GM12892 (cell line): ENCODE results near the gene ADAMTS15.

Experiments
- DNase-seq: peaks from one replicate; pipeline ENCODE4 v3.0.0; 2011; ENCODE audit not compliant: insufficient read length
- FAIRE-seq: peaks from 2 replicates; lab custom pipeline; 2011; peaks lifted over from hg19 to GRCh38; lab: Jason Lieb, UNC
- POLR2A ChIP-seq: IDR thresholded peaks from 2 replicates; pipeline ENCODE4 v1.6.1; 2011; ENCODE audit warnings: low read depth, low read length, control low read depth
- POLR2AphosphoS5 ChIP-seq: IDR thresholded peaks from 2 replicates; pipeline ENCODE4 v1.6.1; 2011; ENCODE audit warnings: low read depth, low read length, control low read depth
- TAF1 ChIP-seq: IDR thresholded peaks from 2 replicates; pipeline ENCODE4 v1.6.1; 2011; ENCODE audit warnings: low read depth, mild to moderate bottlenecking, control low read depth, low read length, borderline replicate concordance

ADAMTS15 gene

GRCh38 chr11:130477586-130478203 is 29.2 kb downstream of the ADAMTS15 start:
- FAIRE-seq, result no peak

GRCh38 chr11:130478204-130478701 is 29.8 kb downstream of the ADAMTS15 start:
- DNase-seq (no peak), FAIRE-seq (no peak)
- no peak for TF ChIP-seq POLR2A

More at GRCh38 chr11:130477586-130478203, 29.2 kb downstream of the ADAMTS15 start:
- no peak for DNase-seq
- TF ChIP-seq POLR2A, result no peak
- no peak for TF ChIP-seq TAF1
- TF ChIP-seq POLR2AphosphoS5, result no peak

GRCh38 chr11:130478881-130479280 is 30.4 kb downstream of the ADAMTS15 start:
- FAIRE-seq, result no peak
- no peak for DNase-seq
- no peak for TF ChIP-seq POLR2A
- TF ChIP-seq POLR2AphosphoS5, result no peak
- TF ChIP-seq TAF1, result no peak

DNA sequence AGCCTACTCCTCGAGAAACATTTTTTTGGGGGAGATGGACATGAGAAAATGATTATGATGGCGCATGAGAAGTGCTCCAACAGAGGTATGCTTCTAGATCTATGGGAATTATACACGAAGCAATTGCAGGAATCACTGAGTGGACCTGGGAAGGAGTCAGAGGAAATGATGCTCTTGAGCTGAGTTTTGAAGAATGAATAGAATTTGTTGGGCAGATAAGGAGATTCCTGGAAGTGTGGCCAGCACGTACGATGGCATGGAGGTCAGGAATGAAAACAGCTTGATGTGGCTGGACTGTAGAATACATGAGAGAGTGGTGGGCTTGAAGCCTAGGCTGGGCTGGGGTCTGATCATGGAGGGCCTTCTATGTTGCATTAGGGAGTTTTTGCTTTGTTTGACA is 31.7 kb downstream of the ADAMTS15 start:
- DNase-seq, result no peak
- TF ChIP-seq TAF1 (no peak), POLR2A (no peak)

GRCh38 chr11:130480711-130481140 is 32.3 kb downstream of the ADAMTS15 start:
- DNase-seq, result no peak
- TF ChIP-seq TAF1, result no peak
- no peak for TF ChIP-seq POLR2AphosphoS5
- TF ChIP-seq POLR2A, result no peak
- FAIRE-seq, result no peak

More for the DNA sequence above, 31.7 kb downstream of the ADAMTS15 start:
- no peak for FAIRE-seq

GRCh38 chr11:130483124-130483523 is 34.7 kb downstream of the ADAMTS15 start:
- DNase-seq (no peak), FAIRE-seq (no peak)
- no peak for TF ChIP-seq POLR2AphosphoS5
- no peak for TF ChIP-seq POLR2A
- no peak for TF ChIP-seq TAF1

DNA sequence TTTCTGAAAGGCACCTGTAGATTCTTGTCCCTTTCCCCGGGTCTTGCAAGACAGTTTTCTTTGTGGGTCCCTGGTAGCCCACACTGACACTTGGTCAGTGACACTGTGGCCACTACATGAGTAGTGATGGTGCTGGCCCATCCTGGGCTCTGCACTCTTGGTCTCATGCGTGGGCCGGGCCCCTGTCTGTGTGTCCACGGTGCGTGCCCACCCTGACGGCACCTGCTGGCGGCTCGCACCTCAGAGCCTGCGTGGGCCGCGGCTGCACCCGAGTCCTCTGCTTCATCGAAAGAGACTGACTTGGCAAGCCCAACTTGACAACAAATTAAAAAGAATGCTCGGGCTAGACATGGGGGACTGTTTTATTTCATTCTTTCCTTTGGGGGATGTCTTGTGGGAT is 37.5 kb downstream of the ADAMTS15 start:
- no peak for FAIRE-seq
- TF ChIP-seq TAF1 (no peak), POLR2AphosphoS5 (no peak), POLR2A (no peak)
- DNase-seq, result no peak

DNA sequence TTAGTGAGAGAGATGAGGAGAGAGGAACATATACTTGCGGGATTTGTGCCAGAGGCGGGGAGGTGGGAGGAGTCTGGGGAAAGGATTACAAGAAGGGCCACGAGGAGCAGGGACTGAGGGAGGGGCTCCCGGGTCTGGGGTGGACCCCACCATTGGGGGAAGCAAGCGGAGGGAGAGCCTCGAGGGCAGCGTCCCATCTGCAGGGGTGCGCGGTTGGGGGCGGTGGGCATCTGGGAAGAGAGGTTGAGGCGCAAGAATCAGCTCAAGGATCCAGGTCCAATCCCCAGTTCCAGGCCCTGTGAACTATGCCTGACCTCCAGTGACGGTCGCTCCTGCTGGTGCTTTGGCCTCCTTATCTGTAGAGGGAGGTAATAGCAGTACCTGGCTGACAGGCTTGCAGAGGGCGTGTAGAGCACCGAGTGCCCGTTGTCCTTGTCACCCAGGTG is 38.0 kb downstream of the ADAMTS15 start:
- DNase-seq, result no peak
- TF ChIP-seq TAF1 (no peak), POLR2AphosphoS5 (no peak), POLR2A (no peak)
- FAIRE-seq, result no peak

GRCh38 chr11:130486987-130487923 is 38.8 kb downstream of the ADAMTS15 start:
- no peak for FAIRE-seq
- no peak for TF ChIP-seq POLR2AphosphoS5
- no peak for TF ChIP-seq TAF1
- TF ChIP-seq POLR2A, result no peak
- no peak for DNase-seq

DNA sequence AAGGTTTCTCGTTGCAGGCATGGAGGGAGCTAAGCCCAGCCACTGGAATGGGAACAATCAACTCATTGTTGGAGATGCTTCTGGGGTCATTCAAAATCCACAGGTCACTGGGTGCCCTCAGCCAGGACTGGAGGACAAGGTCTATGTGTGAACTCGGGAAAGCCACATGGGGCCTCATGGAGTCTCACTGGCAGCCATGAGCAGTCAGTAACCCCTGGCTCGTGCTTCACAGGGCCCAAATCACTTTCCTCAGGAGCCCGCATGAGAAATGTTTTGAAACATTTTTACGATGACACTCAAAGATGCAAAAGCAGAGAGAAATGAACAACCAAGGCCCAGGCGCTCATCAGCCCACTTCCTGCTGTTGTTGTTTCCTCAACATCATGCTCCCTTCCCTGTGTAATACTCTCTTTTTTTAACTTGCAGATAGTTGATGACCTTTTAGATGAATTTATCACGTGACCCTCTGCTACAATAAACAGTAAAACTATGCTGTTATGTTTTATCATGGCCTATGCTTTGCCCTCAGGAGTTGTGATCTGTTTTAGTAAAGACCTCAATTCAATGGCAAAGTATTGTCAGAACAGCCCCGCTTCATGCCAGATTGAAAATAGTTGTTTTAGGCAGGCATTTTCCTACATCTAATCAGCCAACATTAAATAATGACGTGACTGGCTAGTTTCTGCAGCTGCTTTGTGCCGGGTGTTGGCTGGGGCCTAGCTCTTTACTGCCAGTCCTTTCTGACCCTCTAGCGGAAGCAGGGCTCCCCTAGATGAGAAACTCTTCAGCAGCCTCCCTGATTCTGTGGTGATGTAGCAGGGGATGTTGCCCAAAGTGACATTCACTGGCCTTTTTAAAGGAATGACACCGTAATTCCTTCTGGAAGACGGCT is 39.7 kb downstream of the ADAMTS15 start:
- TF ChIP-seq POLR2AphosphoS5 (no peak), TAF1 (no peak), POLR2A (no peak)
- FAIRE-seq, result no peak

DNA sequence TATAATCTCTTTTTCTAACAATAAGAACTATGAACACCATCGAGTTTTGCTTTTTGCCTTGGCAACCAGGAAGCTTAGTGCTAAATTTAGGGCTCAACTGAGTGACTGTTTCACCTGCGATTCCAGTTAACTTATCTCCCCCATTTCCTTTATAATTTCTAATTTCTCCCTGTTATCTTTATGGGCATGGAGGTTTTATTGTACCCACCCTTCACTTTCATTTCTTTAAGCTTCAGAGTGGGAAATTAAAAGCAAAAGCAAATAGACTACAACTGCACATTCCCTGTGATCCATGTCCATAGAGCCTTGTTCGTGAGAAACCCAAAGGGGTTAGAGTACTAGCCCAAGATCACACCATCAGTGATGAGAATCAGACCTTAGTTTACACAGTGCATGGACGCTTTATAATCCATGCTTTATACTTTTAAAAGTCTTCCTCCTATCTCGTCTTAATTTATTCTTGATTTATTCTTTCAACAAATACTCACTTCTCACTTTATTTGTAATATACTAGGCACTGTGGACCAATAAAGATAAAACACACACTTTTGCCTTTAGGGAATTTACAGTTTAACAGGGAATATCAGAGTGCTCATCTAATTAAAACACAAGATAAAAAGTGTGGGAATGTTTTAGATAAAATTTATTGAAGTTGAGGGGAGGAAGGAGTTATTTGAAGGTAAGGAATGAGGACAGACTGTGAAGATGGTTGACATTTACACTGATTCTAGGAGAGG is 40.6 kb downstream of the ADAMTS15 start:
- DNase-seq, result no peak
- TF ChIP-seq TAF1 (no peak), POLR2AphosphoS5 (no peak), POLR2A (no peak)
- no peak for FAIRE-seq

More for the DNA sequence above, 39.7 kb downstream of the ADAMTS15 start:
- no peak for DNase-seq
